SK-N-SH treated with all-trans-retinoic acid at 6 μM for 48 hours (cell line): ENCODE results near the gene STX10.

Experiments used
- ESRRG ChIP-seq: fragments of 250-450 bp; sonication (Bioruptor Pico); IDR thresholded peaks from 2 replicates; pipeline ENCODE4 v1.6.1; 2021; ENCODE audit warnings: mild to moderate bottlenecking
- GLIS3 ChIP-seq: fragments of 250-450 bp; sonication (Bioruptor Pico); IDR thresholded peaks from 2 replicates; pipeline ENCODE4 v1.5.0; 2020; ENCODE audit warnings: mild to moderate bottlenecking, moderate library complexity
- PATZ1 ChIP-seq: fragments of 250-450 bp; sonication (Bioruptor Pico); IDR thresholded peaks from 2 replicates; pipeline ENCODE4 v1.8.0; 2020; ENCODE audit warnings: mild to moderate bottlenecking, moderate library complexity, borderline replicate concordance
- PPARA ChIP-seq: fragments of 250-450 bp; sonication (Bioruptor Pico); IDR thresholded peaks from 2 replicates; pipeline ENCODE4 v1.5.0; 2020; ENCODE audit warnings: mild to moderate bottlenecking, borderline replicate concordance
- RARB ChIP-seq: fragments of 250-450 bp; sonication (Bioruptor Pico); IDR thresholded peaks from 2 replicates; pipeline ENCODE4 v1.8.0; 2021; ENCODE audit warnings: mild to moderate bottlenecking, moderate library complexity

- TF ChIP-seq ESRRG (CRISPR knock-in tag) (no peak), PATZ1 (CRISPR knock-in tag) (no peak), RARB (CRISPR knock-in tag) (no peak), PPARA (CRISPR knock-in tag) (no peak), GLIS3 (CRISPR knock-in tag) (no peak)
These were observed 13.6 kb upstream of the STX10 start for GRCh38 chr19:13163609-13164342.
